ENCODE measurements around the gene PARD3.
"Not testable (repeated sequence)": the region's sequence is repeated elsewhere in the genome, so short reads cannot be mapped to it uniquely, and the experiment has no call there.

The PARD3 gene

DNA sequence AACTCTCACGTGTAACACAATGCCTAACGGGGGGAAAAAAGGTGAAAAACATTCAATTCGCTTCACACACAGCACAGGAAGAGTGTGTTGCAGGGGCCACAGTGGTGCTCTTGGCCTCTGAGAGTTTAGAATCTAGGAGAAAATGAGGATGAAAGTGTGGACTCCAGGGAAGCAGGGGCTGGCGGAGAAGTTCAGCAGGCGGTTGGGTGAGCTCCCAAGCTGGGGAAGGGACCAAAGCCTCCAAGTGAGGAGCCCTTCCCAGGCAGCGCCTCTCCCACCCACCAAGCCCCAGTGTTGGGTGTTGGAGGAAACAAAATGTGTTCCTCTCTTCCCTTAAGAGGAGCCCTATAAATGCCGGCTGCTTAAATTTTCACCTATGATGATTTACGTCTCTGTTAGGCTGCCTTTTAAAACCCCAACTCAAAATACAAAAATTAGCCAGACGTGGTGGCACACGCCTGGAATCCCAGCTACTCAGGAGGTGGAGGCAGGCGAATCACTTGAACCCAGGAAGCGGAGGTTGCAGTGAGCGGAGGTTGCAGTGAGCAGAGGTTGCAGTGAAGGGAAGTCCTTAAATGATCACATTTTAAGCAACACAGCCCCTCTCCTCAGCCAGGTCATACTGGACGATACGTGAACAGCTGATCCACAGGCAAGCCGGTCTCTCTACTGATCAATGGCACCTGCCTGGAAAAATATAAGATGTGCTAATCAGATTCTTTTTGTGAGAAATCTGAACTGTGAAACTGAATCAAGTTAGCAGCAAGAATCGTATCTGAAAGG lies 735.2 kb downstream of the PARD3 start:
- DNase-seq: no peak

DNA sequence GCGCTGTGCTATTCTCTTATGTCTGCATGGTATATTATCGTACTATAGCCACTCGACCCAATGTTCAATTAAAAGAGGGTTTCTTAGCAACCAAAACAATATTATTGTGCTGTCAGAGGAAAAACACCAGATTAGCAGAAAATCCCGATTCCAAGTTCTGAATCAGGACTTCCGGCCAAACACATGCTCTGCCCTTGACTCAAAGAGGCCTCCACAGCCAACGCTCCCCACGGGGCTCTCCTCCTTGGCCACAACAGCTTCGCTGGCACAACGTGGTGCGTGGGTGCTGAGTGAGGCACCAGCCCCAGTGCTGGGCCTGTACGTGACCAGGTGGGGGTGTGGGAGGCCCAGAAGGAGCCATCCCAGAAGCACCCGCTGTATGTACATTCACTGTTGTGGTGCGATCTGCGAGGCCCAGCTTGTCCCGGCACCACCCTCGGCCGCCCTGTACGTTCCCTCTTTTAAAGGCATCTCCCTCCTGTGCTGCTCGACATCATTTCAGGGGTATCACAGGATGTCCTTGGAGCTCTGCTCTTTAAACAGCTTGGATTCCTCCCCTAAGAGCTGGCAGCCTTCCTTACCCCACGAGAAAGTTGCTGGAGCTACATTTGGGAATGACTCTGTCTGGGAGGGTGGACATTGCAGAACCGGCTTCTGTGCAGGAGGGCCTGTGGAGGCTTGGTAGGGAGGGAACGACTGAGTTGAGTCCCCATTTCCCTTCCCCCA lies 736.2 kb downstream of the PARD3 start:
- no peak for DNase-seq

DNA sequence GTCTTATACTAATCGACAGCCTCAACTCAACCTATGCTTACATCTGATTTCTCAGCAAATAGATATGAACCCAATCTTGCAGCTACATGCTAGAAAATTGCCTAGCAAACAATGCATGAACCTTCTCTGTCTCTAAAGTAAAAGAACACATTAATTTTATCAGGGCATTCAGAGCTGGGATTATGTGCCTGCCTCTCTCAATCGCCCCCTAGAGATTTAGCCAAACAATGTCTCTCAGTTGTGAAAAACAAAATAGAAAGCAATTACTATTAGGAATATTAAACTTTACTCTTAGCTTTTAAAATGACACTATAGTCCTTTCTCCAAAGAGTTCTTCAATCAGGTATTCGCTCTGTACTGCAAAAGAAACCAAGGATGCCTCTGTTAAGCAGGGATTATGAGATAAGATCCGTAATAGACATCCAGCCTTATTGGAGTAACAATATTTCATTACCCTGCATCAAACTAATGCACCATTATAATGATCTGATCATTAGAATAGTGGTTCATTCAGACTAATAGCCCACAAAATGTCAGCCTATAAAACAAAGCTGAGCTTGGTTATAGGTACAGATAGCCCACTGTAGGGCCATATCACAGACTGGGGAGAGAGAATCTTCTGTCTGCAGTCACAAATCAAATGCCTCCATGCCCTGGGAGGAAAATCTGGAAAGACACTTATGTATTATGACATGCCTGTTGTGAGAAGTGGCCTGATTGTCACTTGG lies 736.9 kb downstream of the PARD3 start:
- no peak for DNase-seq

DNA sequence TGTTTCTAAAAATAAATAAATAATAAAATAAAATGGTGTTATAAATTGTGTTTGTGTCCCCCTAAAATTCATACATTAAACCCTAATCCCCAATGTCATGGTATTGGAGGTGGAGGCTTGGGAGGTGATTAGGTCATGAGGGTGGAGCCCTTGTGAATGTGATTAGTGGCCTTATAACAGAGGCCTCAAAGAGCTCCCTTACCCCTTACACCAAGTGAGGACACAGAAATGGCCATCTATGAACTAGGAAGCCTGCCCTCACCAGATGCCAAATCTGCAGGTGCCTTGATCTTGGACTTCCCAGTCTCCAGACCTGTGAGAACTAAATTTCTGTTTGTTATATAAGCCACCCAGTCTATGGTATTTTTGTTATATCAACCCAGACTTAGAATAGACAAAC lies 738.7 kb downstream of the PARD3 start:
- DNase-seq: no peak

DNA sequence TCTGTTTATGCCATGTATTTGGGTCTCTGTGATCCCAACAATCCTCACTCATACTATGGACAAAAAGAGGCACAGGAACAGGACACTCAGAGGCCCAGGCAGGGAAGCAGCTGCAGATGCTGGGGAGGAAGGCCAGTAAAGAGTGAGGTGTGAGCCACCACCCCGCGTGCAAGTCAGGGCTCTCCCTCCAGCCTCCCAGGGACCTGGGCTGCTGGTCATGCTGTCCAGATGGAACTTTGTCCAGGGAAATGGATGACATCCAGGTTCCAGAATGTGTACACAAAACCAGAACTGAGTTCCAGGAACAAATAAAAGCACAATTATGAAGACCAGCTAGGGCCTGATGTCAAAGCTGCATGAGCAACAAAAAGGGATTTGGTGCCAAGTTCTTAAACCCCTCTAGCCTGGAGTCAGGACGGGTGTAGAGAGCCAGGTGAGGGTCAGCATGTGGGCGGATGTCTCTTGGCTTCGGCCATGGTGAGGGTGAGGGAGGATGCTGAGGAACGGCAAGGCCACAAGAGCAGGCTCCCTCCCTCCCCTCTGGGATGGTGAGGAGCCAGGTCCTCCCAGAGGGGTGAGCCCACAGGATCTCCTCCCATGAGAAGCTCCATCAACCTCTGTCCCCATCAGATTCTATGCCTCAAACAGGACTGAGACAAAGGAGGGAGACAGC lies 739.7 kb downstream of the PARD3 start:
- no peak for DNase-seq

DNA sequence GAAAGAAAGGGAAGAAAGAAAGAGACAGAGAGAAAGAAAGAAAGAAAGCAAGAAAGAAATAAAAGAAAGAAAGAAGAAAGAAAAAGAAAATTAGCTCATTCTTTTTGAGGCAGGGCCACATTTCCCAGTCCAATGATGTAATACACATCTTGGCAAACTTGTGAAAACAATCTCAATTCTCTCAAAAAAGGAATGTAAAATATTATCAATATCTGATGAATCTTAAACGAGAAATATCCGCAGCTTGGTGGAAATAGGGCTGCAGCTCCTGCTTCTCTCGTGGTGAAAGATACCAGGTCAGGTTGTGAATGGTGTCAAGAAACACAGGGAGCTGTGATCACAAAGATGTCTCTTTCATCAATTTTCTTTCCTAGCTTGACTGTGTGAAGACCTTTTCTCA lies 741.0 kb downstream of the PARD3 start:
- no peak for DNase-seq

DNA sequence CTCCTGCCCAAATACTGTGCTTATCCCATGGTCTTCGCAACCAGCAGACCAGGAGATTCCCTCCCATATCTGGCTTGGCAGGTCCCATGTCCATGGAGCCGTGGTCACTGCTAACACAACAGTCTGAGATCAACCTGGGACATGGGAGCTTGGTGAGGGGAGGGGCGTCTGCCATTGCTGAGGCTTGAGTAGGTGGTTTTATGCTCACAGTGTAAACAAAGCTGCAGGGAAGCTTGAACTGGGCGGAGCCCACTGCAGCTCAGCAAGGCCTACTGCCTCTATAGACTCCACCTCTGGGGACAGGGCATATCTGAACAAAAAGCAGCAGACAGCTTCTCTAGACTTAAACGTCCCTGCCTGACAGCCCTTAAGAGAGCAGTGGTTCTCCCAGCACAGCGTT lies 747.4 kb downstream of the PARD3 start:
- DNase-seq: not testable (repeated sequence)

DNA sequence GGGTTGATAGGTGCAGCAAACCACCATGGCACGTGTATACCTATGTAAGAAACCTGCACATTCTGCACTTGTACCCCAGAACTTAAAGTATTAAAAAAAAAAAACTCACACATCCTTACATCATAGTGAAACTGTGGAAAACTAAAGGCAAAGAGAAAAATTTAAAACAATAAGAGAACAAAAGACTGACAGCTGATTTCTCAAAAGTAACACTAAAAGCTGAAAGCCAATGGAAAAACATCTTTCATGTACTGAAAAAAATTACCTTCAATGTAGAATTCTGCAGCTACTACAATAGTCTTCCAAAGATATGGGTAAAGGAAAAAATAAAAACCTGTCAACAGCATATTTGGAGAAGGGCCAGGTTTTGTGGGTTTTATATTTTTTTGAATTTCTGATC lies 751.5 kb downstream of the PARD3 start:
- DNase-seq: no peak

DNA sequence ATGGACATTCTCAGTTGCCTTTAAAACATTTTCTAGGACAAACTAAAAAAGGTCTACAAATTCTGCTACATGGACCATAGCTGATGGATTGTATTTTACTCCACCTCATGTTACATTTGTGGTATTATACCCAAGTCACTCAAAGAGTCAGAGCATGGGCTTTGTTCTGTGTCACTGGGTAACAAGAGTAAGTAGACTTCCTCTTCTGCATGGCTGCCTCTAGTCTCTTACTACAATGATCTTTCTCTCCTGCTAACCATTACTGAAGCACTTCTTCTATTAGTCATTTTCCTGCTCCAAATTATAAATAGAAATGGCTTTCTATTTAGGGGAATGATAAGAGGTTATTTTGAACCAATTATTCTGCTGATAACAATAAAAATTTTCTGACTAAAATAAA lies 753.3 kb downstream of the PARD3 start:
- DNase-seq: no peak

Measured in NCI-H446 treated with DMSO at 0.1 percent for 48 hours (cell line).